IMR-90 (cell line): ENCODE data around the gene BRPF3. TPM values are rescaled to one million over a fixed set of nuclear protein-coding genes. Genes with fewer than 3 reads are reported as not detected.

ENCODE experiments used
- ATAC-seq: fragments of 200-7000 bp; cut with Tn5 transposase; 2 replicates; pipeline ENCODE4 v1.9.1; 2020; ENCODE audit warnings: low read depth, mild to moderate bottlenecking, moderate library complexity
- BruUV-seq: library from RNA; stranded (reverse); fragments of 400-500 nt; replicated peaks from 2 replicates; lab custom pipeline; 2021; lab: Mats Ljungman, UMichigan
- CTCF ChIA-PET: fragments of 300-600 bp; formaldehyde crosslinking; extraction: SDS; loops from one replicate; lab custom pipeline; 2021; ENCODE audit warnings: antibody characterized with exemption; lab: Yijun Ruan, JAX
- POLR2A ChIA-PET: fragments of 300-600 bp; sonication (Branson Sonifier 250); formaldehyde crosslinking; loops from one replicate; lab custom pipeline; 2022; ENCODE audit warnings: antibody characterized with exemption; ENCODE audit not compliant: unreplicated experiment; lab: Charles Lee
- DNase-seq: peaks from one replicate; pipeline ENCODE4 v3.0.0; 2013
- H2AFZ ChIP-seq: replicated peaks from 2 replicates; pipeline ENCODE3; 2013; ENCODE audit warnings: low read length, mild to moderate bottlenecking; ENCODE audit not compliant: poor library complexity
- H2AK5ac ChIP-seq: 2 replicates; pipeline ENCODE4 v1.6.1; 2013; ENCODE audit warnings: low read depth, low read length, inconsistent platforms
- H2AK9ac ChIP-seq: replicated peaks from 2 replicates; pipeline ENCODE3; 2013; ENCODE audit warnings: mild to moderate bottlenecking, low read depth, low read length, moderate library complexity; ENCODE audit not compliant: poor library complexity
- H2BK120ac ChIP-seq: 2 replicates; pipeline ENCODE4 v1.6.1; 2013; ENCODE audit warnings: low read depth, low read length, inconsistent platforms
- H2BK15ac ChIP-seq: 3 replicates; pipeline ENCODE4 v1.6.1; 2013; ENCODE audit warnings: low read depth, low read length, inconsistent platforms
- H2BK20ac ChIP-seq: 2 replicates; pipeline ENCODE4 v1.6.1; 2013; ENCODE audit warnings: low read depth, mild to moderate bottlenecking, inconsistent platforms, low read length, moderate library complexity
- H2BK5ac ChIP-seq: 2 replicates; pipeline ENCODE4 v1.6.1; 2013; ENCODE audit warnings: mild to moderate bottlenecking, low read depth, low read length, inconsistent platforms; ENCODE audit not compliant: poor library complexity, severe bottlenecking
- H3K14ac ChIP-seq: replicated peaks from 2 replicates; pipeline ENCODE4 v1.6.1; 2013; ENCODE audit warnings: low read depth, low read length, inconsistent platforms
- H3K18ac ChIP-seq: 2 replicates; pipeline ENCODE4 v1.6.1; 2013; ENCODE audit warnings: low read depth, low read length, control low read depth
- H3K23ac ChIP-seq: 2 replicates; pipeline ENCODE4 v1.6.1; 2013; ENCODE audit warnings: low read depth, low read length, inconsistent platforms
- H3K27ac ChIP-seq: 2 replicates; pipeline ENCODE4 v1.5.1; 2013; ENCODE audit warnings: mild to moderate bottlenecking, control low read depth, low read length; ENCODE audit not compliant: insufficient read depth
- H3K27me3 ChIP-seq: 2 replicates; pipeline ENCODE4 v1.6.1; 2013; ENCODE audit warnings: low read length; ENCODE audit not compliant: control insufficient read depth, insufficient read depth
- H3K36me3 ChIP-seq: 2 replicates; pipeline ENCODE4 v1.6.1; 2013; ENCODE audit warnings: low read length, mixed read lengths; ENCODE audit not compliant: control insufficient read depth, insufficient read depth
- H3K4ac ChIP-seq: 2 replicates; pipeline ENCODE4 v1.6.1; 2013; ENCODE audit warnings: low read depth, low read length, inconsistent platforms
- H3K4me1 ChIP-seq: 2 replicates; pipeline ENCODE4 v1.6.1; 2013; ENCODE audit warnings: low read length, mixed read lengths; ENCODE audit not compliant: control insufficient read depth, insufficient read depth
- H3K4me2 ChIP-seq: 2 replicates; pipeline ENCODE4 v1.6.1; 2013; ENCODE audit warnings: low read depth, mild to moderate bottlenecking, control low read depth, low read length, moderate library complexity
- H3K4me3 ChIP-seq: 2 replicates; pipeline ENCODE4 v1.5.1; 2013; ENCODE audit warnings: low read depth, mild to moderate bottlenecking, control low read depth, low read length, moderate library complexity; ENCODE audit not compliant: insufficient read depth
- H3K56ac ChIP-seq: 2 replicates; pipeline ENCODE4 v1.6.1; 2013; ENCODE audit warnings: low read length, inconsistent platforms; ENCODE audit not compliant: insufficient read depth; ENCODE audit errors: extremely low read depth
- H3K79me1 ChIP-seq, 2 experiments: 2 replicates each; pipeline ENCODE4 v1.6.1; 2013; ENCODE audit warnings: low read length in 2 of 2, inconsistent platforms in 1 of 2, low read depth in 1 of 2
- H3K9ac ChIP-seq: 2 replicates; pipeline ENCODE4 v1.6.1; 2013; ENCODE audit warnings: low read depth, low read length, control low read depth
- H3K9me1 ChIP-seq: 2 replicates; pipeline ENCODE4 v1.6.1; 2013; ENCODE audit warnings: low read length, inconsistent platforms; ENCODE audit not compliant: insufficient read depth
- H3K9me3 ChIP-seq: 2 replicates; pipeline ENCODE4 v1.6.1; 2013; ENCODE audit warnings: low read length; ENCODE audit not compliant: control insufficient read depth, insufficient read depth
- H4K20me1 ChIP-seq: 2 replicates; pipeline ENCODE4 v1.6.1; 2013; ENCODE audit warnings: low read length, inconsistent platforms; ENCODE audit not compliant: insufficient read depth
- H4K5ac ChIP-seq: 2 replicates; pipeline ENCODE4 v1.6.1; 2013; ENCODE audit warnings: mild to moderate bottlenecking, low read depth, low read length, control low read depth
- H4K8ac ChIP-seq, 2 experiments: 2 replicates each; pipeline ENCODE4 v1.6.1; 2013; ENCODE audit warnings: low read depth in 2 of 2, low read length in 2 of 2, control low read depth in 1 of 2, inconsistent platforms in 1 of 2
- H4K91ac ChIP-seq: 2 replicates; pipeline ENCODE4 v1.6.1; 2013; ENCODE audit warnings: low read depth, low read length, inconsistent platforms; ENCODE audit not compliant: insufficient read depth
- BHLHE40 ChIP-seq: fragments of 150-350 bp; IDR thresholded peaks from 2 replicates; pipeline ENCODE4 v1.6.1; 2016; ENCODE audit warnings: mild to moderate bottlenecking, low read depth, low read length
- CEBPB ChIP-seq: IDR thresholded peaks from 2 replicates; pipeline ENCODE4 v1.6.1; 2012; ENCODE audit warnings: low read depth, low read length, improper control_type of control experiment
- CHD1 ChIP-seq: IDR thresholded peaks from 2 replicates; pipeline ENCODE4 v1.6.1; 2012; ENCODE audit warnings: low read depth, low read length, improper control_type of control experiment
- FOS ChIP-seq: fragments of 150-350 bp; IDR thresholded peaks from 2 replicates; pipeline ENCODE4 v1.6.1; 2016; ENCODE audit warnings: low read depth, low read length
- MAZ ChIP-seq: IDR thresholded peaks from 2 replicates; pipeline ENCODE4 v1.6.1; 2012; ENCODE audit warnings: low read depth, mild to moderate bottlenecking, low read length, improper control_type of control experiment, moderate library complexity, borderline replicate concordance
- MXI1 ChIP-seq: IDR thresholded peaks from 2 replicates; pipeline ENCODE4 v1.6.1; 2012; ENCODE audit warnings: low read depth, mild to moderate bottlenecking, low read length, moderate library complexity, borderline replicate concordance
- NFE2L2 ChIP-seq: fragments of 150-350 bp; IDR thresholded peaks from 2 replicates; pipeline ENCODE4 v1.6.1; 2016; ENCODE audit warnings: low read depth, mild to moderate bottlenecking, low read length
- RAD21 ChIP-seq: IDR thresholded peaks from 2 replicates; pipeline ENCODE4 v1.6.1; 2012; ENCODE audit warnings: low read length, improper control_type of control experiment
- RCOR1 ChIP-seq: IDR thresholded peaks from 2 replicates; pipeline ENCODE4 v1.6.1; 2012; ENCODE audit warnings: mild to moderate bottlenecking, low read length, improper control_type of control experiment; ENCODE audit not compliant: insufficient replicate concordance
- RFX5 ChIP-seq: IDR thresholded peaks from 2 replicates; pipeline ENCODE4 v1.8.0; 2012; ENCODE audit warnings: low read depth, mild to moderate bottlenecking, low read length, moderate library complexity
- SMC3 ChIP-seq: fragments of 150-350 bp; IDR thresholded peaks from 2 replicates; pipeline ENCODE4 v1.6.1; 2016; ENCODE audit warnings: low read depth, mild to moderate bottlenecking, antibody characterized with exemption, low read length, moderate library complexity
- WGBS, 2 experiments: methylation state at CpG; one replicate each; pipeline versions ENCODE4 v1.1.5 to v1.1.7; 2013; ENCODE audit warnings: missing lambda C conversion rate in 2 of 2; ENCODE audit not compliant: insufficient read length in 1 of 2; ENCODE audit errors: extremely low coverage in 2 of 2; 5-methylcytosine and 5-hydroxymethylcytosine counted together
- dilution Hi-C: fragments of 300-500 bp; cut with HindIII; formaldehyde crosslinking; loops from one replicate; pipeline ENCODE4 v1.14.3; 2018; ENCODE audit warnings: low sequenced_read_pairs; ENCODE audit not compliant: unreplicated experiment
- in situ Hi-C: fragments of 300-500 bp; cut with MboI; formaldehyde crosslinking; loops from 3 replicates; pipeline ENCODE4 v1.14.3; 2019; ENCODE audit warnings: low sequenced_read_pairs, inconsistent platforms, mixed read lengths
- intact Hi-C: fragments of 100-400 bp; cut with micrococcal nuclease; formaldehyde crosslinking; loops from 2 replicates; pipeline ENCODE4 v1.10.0; 2022
- polyA plus RNA-seq, 3 experiments: library from polyadenylated mRNA; depleted of rRNA; stranded (reverse); fragments of >200 nt; gene quantifications; 2 replicates each; pipeline ENCODE4 v1.2.3, GENCODE V29; 2012; ENCODE audit warnings: low replicate concordance in 1 of 3
- total RNA-seq: library from RNA; depleted of rRNA; stranded (reverse); fragments of >200 nt; gene quantifications from 2 replicates; pipeline ENCODE4 v1.2.3, GENCODE V29; 2012

The BRPF3 gene
- total and polyA plus RNA-seq, 2 of the 4 experiments (the other 2 are of a cell fraction), result 10.2 to 17.2 TPM

- Histone ChIP-seq H4K20me1 (peaks cover 39% of the 10 kb centered on the region; the same call in 1 of the 2 replicates), H2BK15ac (no peak overlapping the region), H2BK5ac (no peak overlapping the region), H3K14ac (no peak overlapping the region), H3K9ac (no peak overlapping the region), H3K36me3 (peaks cover 68% of the 10 kb centered on the region), H2AFZ (no peak overlapping the region), H3K56ac (no peak overlapping the region), H3K4me2 (no peak overlapping the region), H3K4ac (no peak overlapping the region), H3K4me3 (no peak overlapping the region), H4K5ac (no peak overlapping the region), H2BK20ac (no peak overlapping the region), H2AK5ac (no peak overlapping the region), H2BK120ac (no peak overlapping the region), H3K23ac (no peak overlapping the region), H3K27me3 (no peaks in the 10 kb centered on the region), H4K8ac (no peak overlapping the region), H3K9me1 (peaks cover 9% of the 10 kb centered on the region), H3K4me1 (no peaks in the 10 kb centered on the region), H3K18ac (no peak overlapping the region), H4K91ac (no peak overlapping the region), H3K9me3 (no peaks in the 10 kb centered on the region), H2AK9ac (no peak overlapping the region), H3K79me1 (peaks cover 38 to 71% of the 10 kb centered on the region in 2 experiments), H3K27ac (no peak overlapping the region)
- ChIA-PET CTCF (interaction anchor here (0.6 kb wide), 1 partner anchor 194 kb away, joined by 3 read pairs; no protein-coding TSS in a partner anchor), POLR2A (no interaction called here)
- dilution Hi-C loops (no loop called here), in situ Hi-C loops (no loop called here), intact Hi-C loops (no loop called here)
- no peak for TF ChIP-seq NFE2L2
- no peak for TF ChIP-seq RFX5
- TF ChIP-seq RCOR1, result no peak
- no peak for TF ChIP-seq FOS
- no peak for TF ChIP-seq MAZ
- TF ChIP-seq SMC3, result no peak
- TF ChIP-seq RAD21, result no peak
- TF ChIP-seq CEBPB, result no peak
- TF ChIP-seq BHLHE40, result no peak
- TF ChIP-seq CHD1, result no peak
- TF ChIP-seq MXI1, result no peak
- DNase-seq (no peak), ATAC-seq (no peak)
- no TSS peak for BruUV-seq
- WGBS, 2 experiments, result no CpG with 5 or more reads among the region's 8 CpGs
Measured at GRCh38 chr6:36207155-36207554, 10.6 kb downstream of the BRPF3 start.
